ENCODE measurements around the gene NDST3. TPM values are rescaled to one million over a fixed set of nuclear protein-coding genes. Genes with fewer than 3 reads are reported as not detected.
A peak's percentile ranks its signal among the peaks of the same experiment; 100 is the strongest.
"Not testable (repeated sequence)": the region's sequence is repeated elsewhere in the genome, so short reads cannot be mapped to it uniquely, and the experiment has no call there.

Gene NDST3
- total RNA-seq, 3 donors from 2014 or later = 0.29 TPM; not detected in 2

- Histone ChIP-seq H3K4me1 (no peaks in the 10 kb centered on the region), H3K4me3 (no peak overlapping the region), H3K36me3 (no peaks in the 10 kb centered on the region), H3K9me3 (no peaks in the 10 kb centered on the region), H3K27me3 (no peaks in the 10 kb centered on the region), H3K27ac (no peak overlapping the region)
- TF ChIP-seq POLR2AphosphoS5 (IDR thresholded peaks at IDR 0.05) (no peak), CTCF (IDR thresholded peaks at IDR 0.05) (no peak), POLR2A (IDR thresholded peaks at IDR 0.05) (no peak)
- intact Hi-C loops (cut with DNase I; ENCODE audit: low total_unique reads) = no loop called here
- no peak for DNase-seq (ENCODE audit: low spot score in 2 of 2)
Observed at GRCh38 chr4:118264096-118264495, 229.8 kb downstream of the NDST3 start.

GRCh38 chr4:118265312-118266144, 231.2 kb downstream of the NDST3 start:
- no peaks in the 10 kb centered on the region for H3K4me1 ChIP-seq
- H3K27me3 ChIP-seq = no peaks in the 10 kb centered on the region
- DNase-seq (ENCODE audit: low spot score in 2 of 2) = peak in 1 of 2 donors; percentile 56
- peak overlapping the region; percentile 35 to 68 (median 61) for H3K4me3 ChIP-seq
- no peaks in the 10 kb centered on the region for H3K9me3 ChIP-seq
- intact Hi-C loops (cut with DNase I; ENCODE audit: low total_unique reads) = no loop called here
- no peaks in the 10 kb centered on the region for H3K36me3 ChIP-seq
- TF ChIP-seq POLR2AphosphoS5 (IDR thresholded peaks at IDR 0.05) = no peak
- no peak for TF ChIP-seq CTCF (IDR thresholded peaks at IDR 0.05)
- no peak for TF ChIP-seq POLR2A (IDR thresholded peaks at IDR 0.05)
- H3K27ac ChIP-seq = peak overlapping the region; percentile 35 to 45

GRCh38 chr4:118266145-118266496, 231.8 kb downstream of the NDST3 start:
- H3K36me3 ChIP-seq; H3K4me1 ChIP-seq; H3K9me3 ChIP-seq; H3K27me3 ChIP-seq; H3K4me3 ChIP-seq; H3K27ac ChIP-seq; intact Hi-C loops (cut with DNase I; ENCODE audit: low total_unique reads); DNase-seq (ENCODE audit: low spot score in 2 of 2): not testable (repeated sequence)

GRCh38 chr4:118268780-118269179, 234.5 kb downstream of the NDST3 start:
- Histone ChIP-seq H3K4me3 (no peak overlapping the region), H3K36me3 (no peaks in the 10 kb centered on the region), H3K27ac (no peak overlapping the region), H3K9me3 (no peaks in the 10 kb centered on the region), H3K27me3 (no peaks in the 10 kb centered on the region), H3K4me1 (no peaks in the 10 kb centered on the region)
- no peak for DNase-seq (ENCODE audit: low spot score in 2 of 2)
- no peak for TF ChIP-seq POLR2A (IDR thresholded peaks at IDR 0.05)
- no peak for TF ChIP-seq CTCF (IDR thresholded peaks at IDR 0.05)
- TF ChIP-seq POLR2AphosphoS5 (IDR thresholded peaks at IDR 0.05) = no peak
- intact Hi-C loops (cut with DNase I; ENCODE audit: low total_unique reads) = no loop called here

GRCh38 chr4:118270492-118270891, 236.2 kb downstream of the NDST3 start:
- Histone ChIP-seq H3K27me3 (no peaks in the 10 kb centered on the region), H3K4me1 (no peaks in the 10 kb centered on the region), H3K9me3 (no peaks in the 10 kb centered on the region), H3K36me3 (no peaks in the 10 kb centered on the region), H3K4me3 (no peak overlapping the region), H3K27ac (no peak overlapping the region)
- intact Hi-C loops (cut with DNase I; ENCODE audit: low total_unique reads) = no loop called here
- no peak for TF ChIP-seq POLR2A (IDR thresholded peaks at IDR 0.05)
- peak in 2 of 3 donors; percentile 37 to 47 for TF ChIP-seq CTCF (IDR thresholded peaks at IDR 0.05)
- DNase-seq (ENCODE audit: low spot score in 2 of 2) = no peak

All from breast epithelium (tissue), 4 donors.